PC-9 (cell line): ENCODE results near the gene NELFA. TPM values are rescaled to one million over a fixed set of nuclear protein-coding genes. Genes with fewer than 3 reads are reported as not detected.

Experiments
- BruUV-seq: library from RNA; stranded (reverse); fragments of 400-500 nt; replicated peaks from 2 replicates; lab custom pipeline; 2021; lab: Mats Ljungman, UMichigan
- CTCF ChIA-PET: fragments of 300-600 bp; sonication (Branson Sonifier 250); formaldehyde crosslinking; loops from one replicate; lab custom pipeline; 2022; ENCODE audit warnings: antibody characterized with exemption; lab: Charles Lee
- POLR2A ChIA-PET: fragments of 300-600 bp; sonication (Branson Sonifier 250); formaldehyde crosslinking; loops from one replicate; lab custom pipeline; 2022; ENCODE audit warnings: antibody characterized with exemption; ENCODE audit not compliant: unreplicated experiment; lab: Charles Lee
- DNase-seq, 2 experiments: peaks; one replicate each; pipeline versions ENCODE4 v3.0.0 to v3.0.0-alpha.2; 2015 to 2022; ENCODE audit warnings: mixed read lengths in 1 of 2
- H2AFZ ChIP-seq: fragments of 200-600 bp; sonication (generic); 2 replicates; pipeline ENCODE4 v1.8.1; 2017; ENCODE audit warnings: antibody characterized with exemption
- H3F3A ChIP-seq: fragments of 200-600 bp; sonication (generic); 2 replicates; pipeline ENCODE4 v1.8.1; 2017; ENCODE audit warnings: antibody characterized with exemption, mild to moderate bottlenecking, low read depth; ENCODE audit not compliant: insufficient read depth
- H3K27ac ChIP-seq: fragments of 200-600 bp; sonication (generic); 2 replicates; pipeline ENCODE4 v1.6.1; 2016; ENCODE audit warnings: mixed run types
- H3K27me3 ChIP-seq: fragments of 200-600 bp; sonication (generic); 2 replicates; pipeline ENCODE4 v1.6.1; 2016; ENCODE audit warnings: low read depth, mixed run types; ENCODE audit not compliant: insufficient read depth
- H3K36me3 ChIP-seq: fragments of 200-600 bp; sonication (generic); 2 replicates; pipeline ENCODE4 v1.6.1; 2016; ENCODE audit warnings: low read depth, mixed run types
- H3K4me1 ChIP-seq: fragments of 200-600 bp; sonication (generic); replicated peaks from 2 replicates; pipeline ENCODE4 v1.6.1; 2016; ENCODE audit warnings: mixed run types; ENCODE audit not compliant: insufficient read depth
- H3K4me2 ChIP-seq: fragments of 200-600 bp; sonication (generic); 2 replicates; pipeline ENCODE4 v1.6.1; 2017; ENCODE audit warnings: mixed run types
- H3K4me3 ChIP-seq: fragments of 200-600 bp; sonication (generic); 2 replicates; pipeline ENCODE4 v1.6.1; 2016; ENCODE audit warnings: mixed run types
- H3K79me2 ChIP-seq: fragments of 200-600 bp; sonication (generic); 2 replicates; pipeline ENCODE4 v1.6.1; 2017; ENCODE audit warnings: low read depth, mixed run types
- H3K9me2 ChIP-seq: fragments of 200-600 bp; sonication (generic); 2 replicates; pipeline ENCODE4 v1.8.1; 2017; ENCODE audit warnings: mild to moderate bottlenecking; ENCODE audit not compliant: insufficient read depth
- H3K9me3 ChIP-seq: fragments of 200-600 bp; sonication (generic); 2 replicates; pipeline ENCODE4 v1.8.1; 2016; ENCODE audit warnings: low read depth; ENCODE audit not compliant: insufficient read depth
- H4K20me1 ChIP-seq: fragments of 200-600 bp; sonication (generic); 2 replicates; pipeline ENCODE4 v1.8.1; 2017; ENCODE audit not compliant: insufficient read depth
- CTCF ChIP-seq: fragments of 200-600 bp; sonication (generic); conservative IDR thresholded peaks from 2 replicates; pipeline ENCODE4 v1.6.1; 2017; ENCODE audit warnings: mixed run types, antibody characterized with exemption, mild to moderate bottlenecking, moderate library complexity
- EZH2 ChIP-seq: fragments of 200-600 bp; sonication (generic); IDR thresholded peaks from 2 replicates; pipeline ENCODE4 v1.8.0; 2017; ENCODE audit warnings: antibody characterized with exemption, low read depth
- intact Hi-C: fragments of 100-400 bp; cut with micrococcal nuclease; formaldehyde crosslinking; loops from one replicate; pipeline ENCODE4 v1.10.0; 2022; ENCODE audit not compliant: unreplicated experiment
- total RNA-seq: library from RNA; stranded (reverse); gene quantifications from 2 replicates; pipeline ENCODE4 v1.2.3, GENCODE V29; 2021

The NELFA gene
- total RNA-seq, 1 experiment from 2014 or later = 52.4 TPM

- ChIA-PET CTCF (no interaction called here), POLR2A (interaction anchor here (0.7 kb wide), 1 partner anchor 36 kb away, joined by 3 read pairs; no protein-coding TSS in a partner anchor)
- no peak for TF ChIP-seq CTCF
- TF ChIP-seq EZH2 = no peak
- intact Hi-C loops = no loop called here
- DNase-seq = no peak
- H3K36me3 ChIP-seq = no peaks in the 10 kb centered on the region
- no TSS peak for BruUV-seq
- no peak overlapping the region for H3K4me2 ChIP-seq
- H3K27ac ChIP-seq = no peak overlapping the region
- no peaks in the 10 kb centered on the region for H3K79me2 ChIP-seq
- no peaks in the 10 kb centered on the region for H3K9me3 ChIP-seq
- H3K9me2 ChIP-seq = no peaks in the 10 kb centered on the region
- peaks cover 12% of the 10 kb centered on the region; the same call in 1 of the 2 replicates for H3F3A ChIP-seq
- no peak overlapping the region for H3K4me3 ChIP-seq
- no peaks in the 10 kb centered on the region for H4K20me1 ChIP-seq
- no peak overlapping the region for H2AFZ ChIP-seq
- H3K4me1 ChIP-seq = 0 out of 2 replicates have a peak, but pooled peaks cover 4% of the 10 kb centered on the region
- H3K27me3 ChIP-seq = no peaks in the 10 kb centered on the region
Observed at GRCh38 chr4:2015008-2015407, 6.2 kb upstream of the NELFA start.

DNA sequence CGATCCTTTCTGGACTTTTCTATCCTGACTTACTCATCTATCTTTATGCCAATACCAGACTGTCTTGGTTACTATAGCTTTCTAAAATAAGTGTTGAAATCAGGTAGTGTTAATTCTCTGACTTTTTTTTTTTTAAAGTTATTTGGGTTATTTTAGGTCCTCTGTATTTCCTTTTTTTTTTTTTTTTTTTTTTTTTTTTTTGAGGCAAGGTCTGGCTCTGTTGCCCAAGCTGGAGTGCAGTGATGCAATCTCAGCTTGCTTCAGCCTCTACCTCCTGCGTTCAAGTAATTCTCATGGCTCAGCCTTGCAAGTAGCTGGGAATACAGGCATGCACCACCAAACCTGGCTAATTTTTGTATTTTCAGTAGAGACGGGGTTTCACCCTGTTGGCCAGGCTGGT lies 2.8 kb upstream of the NELFA start:
- Histone ChIP-seq H3K27me3 (no peaks in the 10 kb centered on the region), H3K4me2 (no peak overlapping the region), H2AFZ (no peak overlapping the region), H3K79me2 (peaks cover 22% of the 10 kb centered on the region), H3K4me3 (no peak overlapping the region), H3K9me2 (no peaks in the 10 kb centered on the region), H3K36me3 (no peaks in the 10 kb centered on the region), H3F3A (peaks cover 20% of the 10 kb centered on the region; the same call in 1 of the 2 replicates), H4K20me1 (peaks cover 11% of the 10 kb centered on the region; the same call in 1 of the 2 replicates), H3K27ac (no peak overlapping the region), H3K4me1 (peaks cover 14% of the 10 kb centered on the region), H3K9me3 (no peaks in the 10 kb centered on the region)
- TF ChIP-seq CTCF (no peak), EZH2 (no peak)
- DNase-seq = no peak
- no TSS peak for BruUV-seq
- ChIA-PET CTCF (no interaction called here), POLR2A (no interaction called here)
- intact Hi-C loops = no loop called here

DNA sequence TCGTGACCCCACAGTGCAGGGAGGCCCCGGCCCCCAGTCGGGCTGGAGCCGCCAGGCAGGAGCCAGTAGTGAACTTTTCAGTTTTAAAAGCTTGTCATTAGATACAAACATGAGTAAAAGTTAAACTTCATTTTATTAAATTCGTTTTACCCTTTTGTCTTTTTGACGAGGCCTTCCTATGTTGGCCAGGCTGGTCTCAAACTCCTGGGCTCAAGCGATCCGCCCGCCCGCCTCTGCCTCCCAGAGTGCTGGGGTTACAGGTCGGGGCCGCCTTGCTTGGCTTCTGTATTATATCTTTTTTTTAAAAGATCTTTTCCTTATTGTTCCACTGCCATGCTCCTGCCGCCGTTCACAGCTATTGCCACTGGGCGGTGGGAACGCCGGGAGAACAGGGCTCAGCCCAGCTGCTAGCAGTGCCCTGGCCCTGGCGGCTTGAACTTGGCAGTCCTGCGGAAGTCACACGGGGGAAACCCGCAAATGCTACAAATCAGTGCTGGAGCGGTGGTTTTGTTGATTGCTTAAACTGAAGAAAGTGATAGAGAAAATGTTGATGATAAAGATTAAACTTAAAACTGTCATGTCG lies 968 bp upstream of the NELFA start:
- TF ChIP-seq EZH2 (no peak), CTCF (peak; percentile 38; the same call in 1 of the 2 replicates)
- H3K79me2 ChIP-seq = peaks cover 40% of the 10 kb centered on the region
- intact Hi-C loops = loop anchor here (1.0 kb wide), 1 partner anchor 177 kb away; no protein-coding TSS in a partner anchor
- H3K27me3 ChIP-seq = no peaks in the 10 kb centered on the region
- peak overlapping the region; percentile 88 for H3K4me2 ChIP-seq
- BruUV-seq = TSS peak; percentile 71
- POLR2A ChIA-PET = no interaction called here
- CTCF ChIA-PET = interaction anchor here (2.3 kb wide), 1 partner anchor 159 kb away, joined by 6 read pairs; no protein-coding TSS in a partner anchor
- H4K20me1 ChIP-seq = peaks cover 26% of the 10 kb centered on the region
- H3K9me3 ChIP-seq = no peaks in the 10 kb centered on the region
- DNase-seq = peak; percentile 68 to 78
- H3K4me3 ChIP-seq = peak overlapping the region; percentile 100
- peak overlapping the region; percentile 97 for H3K27ac ChIP-seq
- H3K4me1 ChIP-seq = peaks cover 17% of the 10 kb centered on the region
- H2AFZ ChIP-seq = peak overlapping the region; percentile 91
- peaks cover 8% of the 10 kb centered on the region; the same call in 1 of the 2 replicates for H3K36me3 ChIP-seq
- no peaks in the 10 kb centered on the region for H3K9me2 ChIP-seq
- H3F3A ChIP-seq = peaks cover 20% of the 10 kb centered on the region; the same call in 1 of the 2 replicates
